HL-60/S4 (cell line): ENCODE data around the gene UBE2N.

Experiments used
- in situ Hi-C: fragments of 300-500 bp; cut with MboI; formaldehyde crosslinking; loops from 2 replicates; pipeline ENCODE4 v1.14.3; 2022; ENCODE audit warnings: low sequenced_read_pairs

UBE2N gene, protein sequence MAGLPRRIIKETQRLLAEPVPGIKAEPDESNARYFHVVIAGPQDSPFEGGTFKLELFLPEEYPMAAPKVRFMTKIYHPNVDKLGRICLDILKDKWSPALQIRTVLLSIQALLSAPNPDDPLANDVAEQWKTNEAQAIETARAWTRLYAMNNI

DNA sequence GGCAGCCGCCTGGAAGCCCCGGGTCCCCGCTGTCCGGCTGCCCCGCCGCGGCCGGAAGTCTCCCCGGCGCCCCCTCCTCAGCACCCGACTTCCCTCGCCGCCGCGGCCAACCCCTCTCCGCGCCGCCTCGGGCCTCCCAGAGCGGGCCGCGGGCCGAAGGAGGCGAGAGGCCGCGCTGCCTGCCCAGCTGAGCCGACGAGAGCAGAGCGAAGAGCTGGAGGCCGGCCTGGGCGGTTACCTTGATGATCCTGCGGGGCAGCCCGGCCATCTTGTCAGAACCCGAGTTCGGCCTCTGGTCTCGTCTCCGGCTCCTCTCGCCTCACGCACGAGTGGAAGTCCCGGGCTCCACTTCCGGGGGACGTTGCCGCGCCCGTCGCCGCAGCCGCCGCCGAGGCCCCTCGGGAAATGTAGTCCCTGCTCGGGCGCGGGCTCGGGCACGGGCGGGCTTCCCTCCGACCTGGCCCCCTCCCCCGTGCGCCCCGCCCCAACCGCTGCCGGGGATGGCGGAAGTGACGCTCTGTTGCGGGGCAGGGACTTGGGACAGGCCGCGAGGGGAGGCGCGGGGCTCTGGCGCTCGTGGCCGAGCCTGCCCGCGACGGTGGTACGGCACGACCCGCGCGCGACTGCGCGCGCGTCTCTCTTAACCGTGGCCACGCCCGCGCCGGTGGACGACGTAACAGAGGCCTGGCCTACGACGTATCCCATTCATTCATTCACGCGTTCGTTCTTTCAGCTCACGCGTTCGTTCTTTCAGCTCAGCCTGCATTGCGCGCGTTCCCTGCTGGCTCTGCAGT lies at the start of gene UBE2N:
Gene UBE2N, minus strand, starts transcription at position 331 of the 794 bp plus-strand sequence. Its CDS starts 63 bp downstream, at position 268.
- in situ Hi-C loops, result no loop called here

GRCh38 chr12:93484315-93484981 lies 42.7 kb upstream of the UBE2N start:
- in situ Hi-C loops, result no loop called here

DNA sequence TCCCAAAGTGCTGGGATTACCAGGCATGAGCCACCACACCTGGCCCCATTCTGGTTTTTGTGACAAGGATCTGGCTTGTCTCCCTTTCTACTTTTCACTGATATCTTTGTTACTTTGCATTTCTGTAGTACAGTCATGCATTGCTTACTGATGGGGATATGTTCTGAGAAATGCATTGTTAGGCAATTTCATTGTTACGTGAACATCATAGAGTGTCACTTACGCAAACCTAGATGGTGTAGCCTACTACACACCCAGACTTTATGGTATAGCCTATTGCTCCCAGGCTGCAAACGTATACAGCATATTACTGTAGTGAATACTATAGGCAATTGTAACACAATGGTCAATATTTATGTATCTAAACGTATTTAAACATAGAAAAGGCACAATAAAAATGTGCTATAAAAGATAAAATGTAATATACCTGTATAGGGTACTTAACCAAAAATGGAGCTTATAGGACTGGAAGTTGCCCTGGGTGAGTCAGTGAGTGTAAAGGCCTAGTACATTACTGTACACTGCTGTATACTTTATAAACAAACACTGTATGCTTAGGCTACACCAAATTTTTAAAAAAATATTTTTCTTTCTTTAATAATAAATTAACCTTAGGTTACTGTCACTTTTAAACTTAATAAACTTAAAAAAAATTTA lies 41.5 kb upstream of the UBE2N start:
- in situ Hi-C loops, result no loop called here

GRCh38 chr12:93482721-93483120 lies 41.0 kb upstream of the UBE2N start:
- in situ Hi-C loops, result no loop called here

DNA sequence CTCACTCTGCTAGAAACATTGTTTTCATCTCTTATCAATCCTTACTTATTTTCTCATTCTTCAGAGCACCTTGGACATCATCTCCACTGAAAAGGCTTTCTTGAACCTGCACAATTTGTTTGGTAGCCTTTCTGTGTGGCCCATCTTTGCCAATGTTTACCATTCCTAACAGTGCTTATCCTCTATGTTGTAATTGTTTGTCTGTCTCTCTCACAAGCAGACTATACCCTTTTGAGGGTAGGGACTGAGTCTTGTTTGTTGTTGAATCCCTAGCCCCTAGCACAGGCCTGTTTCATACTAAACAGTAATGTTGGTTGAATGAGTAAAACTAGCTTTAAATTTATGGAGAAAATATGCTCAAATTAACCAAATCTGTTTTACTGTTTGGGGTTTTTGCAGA lies 34.8 kb upstream of the UBE2N start:
- in situ Hi-C loops, result no loop called here

DNA sequence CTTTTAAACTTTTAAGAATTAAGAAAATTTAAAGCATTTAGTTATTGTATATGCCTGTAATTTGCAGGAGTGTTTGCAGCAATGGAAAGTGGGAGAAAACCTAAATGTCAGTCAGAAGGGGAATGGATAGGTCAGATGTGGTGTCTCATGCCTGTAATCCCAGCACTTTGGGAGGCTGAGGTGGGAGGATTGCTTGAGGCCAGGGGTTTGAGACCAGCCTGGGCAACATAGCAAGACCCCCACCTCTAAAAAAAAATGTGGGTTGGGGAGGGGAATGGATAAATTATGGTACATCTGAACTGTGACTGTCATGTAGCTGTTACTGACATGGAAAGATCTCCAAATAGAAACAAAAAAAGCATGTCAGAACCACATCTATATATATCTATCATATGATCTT lies 27.6 kb upstream of the UBE2N start:
- in situ Hi-C loops, result no loop called here

GRCh38 chr12:93468008-93468371 lies 26.2 kb upstream of the UBE2N start:
- in situ Hi-C loops, result no loop called here

DNA sequence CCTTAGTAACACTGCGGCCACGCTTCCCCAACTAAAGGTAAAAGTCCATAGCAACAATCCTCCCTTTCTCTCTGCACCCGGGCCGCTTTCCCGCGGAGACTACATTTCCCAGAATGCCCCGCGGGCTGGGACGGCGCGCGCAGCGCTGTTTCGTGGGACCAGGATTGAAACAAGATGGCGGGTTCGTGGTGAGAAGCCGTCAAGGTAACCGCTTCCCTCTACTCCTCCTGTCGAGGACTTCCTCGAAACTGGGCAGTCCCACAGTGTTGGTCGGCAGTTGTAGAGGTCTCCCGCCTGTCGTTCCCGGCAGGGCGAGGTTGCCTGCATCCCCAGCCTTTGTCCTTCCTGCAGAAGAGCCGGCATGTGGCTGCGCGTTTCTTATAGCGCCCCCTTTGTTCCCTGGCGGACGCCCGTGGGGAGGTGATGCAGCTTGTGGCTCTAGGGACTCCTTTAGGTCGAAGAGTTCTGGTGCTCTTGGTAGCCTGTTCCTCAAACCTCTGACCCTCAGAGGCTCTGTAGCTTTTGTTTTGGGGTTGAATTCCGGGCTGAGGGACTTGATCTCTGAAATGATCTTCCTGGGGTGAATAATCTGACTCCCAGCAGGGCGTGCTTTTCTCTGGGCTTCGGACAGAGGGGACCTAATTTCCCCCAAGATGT lies 25.7 kb upstream of the UBE2N start, which contains the start of gene MRPL42:
Gene MRPL42, plus strand, starts transcription at position 164 of the 657 bp plus-strand sequence. CDS start 1,772 bp downstream, outside the sequence.
- in situ Hi-C loops, result no loop called here

- in situ Hi-C loops, result no loop called here
Observed at GRCh38 chr12:93466625-93467350, 25.0 kb upstream of the UBE2N start.

DNA sequence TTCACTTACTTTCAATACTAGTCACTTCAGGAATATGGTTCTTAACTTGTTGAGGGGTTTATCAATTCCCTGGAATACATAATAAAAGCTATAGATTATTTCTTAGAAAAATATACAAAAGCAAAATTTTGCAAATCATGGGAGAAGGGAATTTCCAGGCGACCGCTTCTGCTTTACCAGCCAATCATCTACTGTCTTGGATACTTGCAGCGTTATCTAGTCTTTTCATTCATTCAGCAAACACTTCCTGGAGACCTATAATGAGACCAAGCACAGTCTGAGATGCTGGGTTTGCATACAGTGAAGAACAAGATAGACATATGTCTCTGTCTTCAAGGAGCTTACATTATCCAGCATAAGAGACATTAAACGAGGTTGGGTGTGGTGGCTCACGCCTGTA lies 24.1 kb upstream of the UBE2N start:
- in situ Hi-C loops, result no loop called here

- in situ Hi-C loops, result no loop called here
Observed at GRCh38 chr12:93461503-93461902, 19.8 kb upstream of the UBE2N start.

DNA sequence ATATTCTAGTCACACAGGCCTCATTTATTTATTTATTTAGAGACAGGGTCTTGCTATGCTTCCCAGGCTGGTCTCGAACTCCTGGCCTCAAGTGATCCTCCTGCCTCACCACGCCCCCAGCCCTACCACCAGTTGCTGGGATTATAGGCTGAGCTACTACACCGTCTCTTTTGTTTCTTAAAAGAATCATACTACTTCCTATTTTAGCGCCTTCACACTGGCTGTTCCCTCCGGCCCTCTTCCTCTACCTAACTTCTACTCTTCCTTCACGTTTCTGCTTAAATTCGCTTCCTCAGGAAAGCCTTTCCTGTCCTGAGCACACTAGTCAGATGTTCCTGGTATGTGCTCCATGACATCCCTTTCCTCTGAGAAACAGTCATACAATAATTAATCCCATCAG lies 19.2 kb upstream of the UBE2N start:
- in situ Hi-C loops, result no loop called here

- in situ Hi-C loops, result no loop called here
Observed at GRCh38 chr12:93460003-93460402, 18.3 kb upstream of the UBE2N start.

DNA sequence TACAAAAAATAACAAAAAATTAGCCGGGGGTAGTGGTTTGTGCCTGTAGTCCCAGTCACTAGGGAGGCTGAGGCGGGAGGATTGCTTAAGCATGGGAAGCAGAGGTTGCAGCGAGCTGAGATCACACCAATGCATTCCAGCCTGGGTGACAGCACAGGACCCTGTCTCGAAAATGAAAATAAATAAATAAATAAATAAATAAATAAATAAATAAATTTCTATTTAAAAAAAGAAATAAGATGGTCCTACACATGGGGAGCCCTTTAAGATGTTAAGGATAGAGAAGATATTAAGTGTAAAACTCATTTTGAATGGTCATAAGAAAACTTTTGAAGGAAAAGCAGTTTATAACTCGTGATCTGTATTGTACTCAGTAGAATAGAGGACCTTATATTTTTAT lies 17.4 kb upstream of the UBE2N start:
- in situ Hi-C loops, result no loop called here

DNA sequence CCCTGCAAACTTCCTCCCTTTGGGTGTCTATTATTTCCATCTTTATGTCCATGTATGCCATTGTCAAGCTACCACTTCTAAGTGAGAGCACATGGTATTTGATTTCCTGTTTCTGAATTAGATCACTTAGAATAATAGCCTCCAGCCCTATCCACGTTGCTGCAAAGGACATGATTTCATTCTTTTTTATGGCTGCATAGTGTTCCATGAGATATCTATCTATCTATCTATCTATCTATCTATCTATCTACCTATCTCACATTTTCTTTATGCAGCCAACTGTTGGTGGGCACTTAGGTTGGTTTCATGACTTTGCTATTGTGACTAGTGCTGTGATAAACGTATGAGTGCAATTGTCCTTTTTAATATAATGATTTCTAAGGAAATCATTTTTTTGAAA lies 14.3 kb upstream of the UBE2N start:
- in situ Hi-C loops, result no loop called here

- in situ Hi-C loops, result no loop called here
Observed at GRCh38 chr12:93453633-93454032, 11.9 kb upstream of the UBE2N start.

- in situ Hi-C loops, result no loop called here
Observed at GRCh38 chr12:93451423-93452158, 9.8 kb upstream of the UBE2N start.

GRCh38 chr12:93449277-93449676 lies 7.5 kb upstream of the UBE2N start:
- in situ Hi-C loops, result no loop called here

GRCh38 chr12:93448796-93449195 lies 7.0 kb upstream of the UBE2N start:
- in situ Hi-C loops, result no loop called here
